Measurements from ENCODE around the gene SRSF6.
"Not testable (repeated sequence)": the region's sequence is repeated elsewhere in the genome, so short reads cannot be mapped to it uniquely, and the experiment has no call there.

The SRSF6 gene

DNA sequence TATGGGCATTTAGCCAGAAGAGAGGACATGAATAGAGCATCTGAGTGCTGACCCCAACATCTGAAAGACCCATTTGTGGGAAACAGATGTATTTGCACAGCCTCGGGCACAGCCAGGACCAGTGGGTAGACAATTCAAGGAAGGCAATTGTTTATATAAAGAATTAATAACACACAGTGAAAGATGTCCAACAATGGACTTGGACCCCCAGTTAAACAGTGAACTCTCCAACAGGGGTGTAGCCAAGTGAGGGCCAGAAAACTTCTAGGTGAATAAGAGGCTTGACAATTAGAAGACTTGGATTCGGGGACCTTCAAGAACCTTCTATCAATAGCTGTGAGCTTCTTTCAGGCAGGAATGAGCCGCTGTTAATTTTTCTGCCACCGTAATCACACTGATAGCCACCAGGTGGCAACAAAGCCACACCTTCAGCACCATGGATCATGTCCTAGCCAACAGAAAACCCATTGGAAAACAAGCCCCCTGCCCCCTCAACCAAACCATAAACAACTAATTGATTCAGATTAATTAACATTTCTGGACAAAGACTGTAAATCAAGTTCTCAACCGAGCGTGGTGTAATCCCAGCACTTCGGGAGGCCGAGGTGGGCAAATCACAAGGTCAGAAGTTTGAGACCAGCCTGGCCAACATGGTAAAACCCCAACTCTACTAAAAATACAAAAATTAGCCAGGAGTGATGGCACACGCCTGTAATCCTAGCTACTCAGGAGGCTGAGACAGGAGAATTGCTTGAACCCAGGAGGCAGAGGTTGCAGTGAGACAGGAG, 8.8 kb upstream of the SRSF6 start:
- DNase-seq = peak; percentile 22

DNA sequence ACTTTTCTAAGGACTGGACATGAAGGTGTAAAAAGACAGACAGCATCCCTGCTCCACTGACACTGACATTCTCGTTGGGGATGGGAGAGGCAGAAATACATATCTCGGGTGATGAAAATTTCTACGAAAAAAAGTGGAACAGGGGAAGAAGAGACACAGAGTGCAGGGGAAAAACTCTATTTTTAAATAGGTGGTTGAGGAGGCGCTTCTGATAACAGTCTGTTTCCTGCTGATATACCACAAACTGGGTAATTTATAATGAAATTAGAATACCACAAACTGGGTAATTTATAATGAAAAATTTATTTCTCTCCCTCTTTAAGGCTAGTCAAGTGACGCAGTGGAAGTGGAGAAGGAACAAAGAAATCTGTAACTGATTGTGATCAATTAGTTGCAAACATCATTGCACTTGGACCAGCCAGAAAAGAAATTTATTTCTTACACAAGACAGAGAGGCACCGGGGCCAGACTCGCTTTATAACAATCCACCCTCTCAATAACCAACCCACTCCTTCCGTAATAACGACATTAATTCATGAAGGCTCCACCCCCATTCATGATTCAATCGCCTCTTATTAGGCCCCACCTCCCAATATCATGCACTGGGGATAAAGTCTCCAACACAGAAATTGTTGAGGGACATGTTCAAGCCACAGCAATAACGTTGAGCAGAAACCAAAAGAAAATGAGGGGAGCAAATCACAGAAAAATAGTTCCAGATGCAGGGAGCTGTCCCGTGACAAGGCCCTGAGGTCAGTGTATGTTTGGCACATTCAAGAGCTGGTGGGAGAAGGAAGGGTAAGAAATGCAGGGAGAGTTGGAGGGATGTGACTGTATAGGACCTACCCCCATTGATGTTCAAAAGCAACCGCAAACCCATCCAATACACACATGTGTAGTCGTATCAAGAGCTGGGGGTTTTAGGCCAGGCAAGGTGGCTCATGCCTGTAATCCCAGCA, 6.6 kb upstream of the SRSF6 start:
- DNase-seq = no peak

DNA sequence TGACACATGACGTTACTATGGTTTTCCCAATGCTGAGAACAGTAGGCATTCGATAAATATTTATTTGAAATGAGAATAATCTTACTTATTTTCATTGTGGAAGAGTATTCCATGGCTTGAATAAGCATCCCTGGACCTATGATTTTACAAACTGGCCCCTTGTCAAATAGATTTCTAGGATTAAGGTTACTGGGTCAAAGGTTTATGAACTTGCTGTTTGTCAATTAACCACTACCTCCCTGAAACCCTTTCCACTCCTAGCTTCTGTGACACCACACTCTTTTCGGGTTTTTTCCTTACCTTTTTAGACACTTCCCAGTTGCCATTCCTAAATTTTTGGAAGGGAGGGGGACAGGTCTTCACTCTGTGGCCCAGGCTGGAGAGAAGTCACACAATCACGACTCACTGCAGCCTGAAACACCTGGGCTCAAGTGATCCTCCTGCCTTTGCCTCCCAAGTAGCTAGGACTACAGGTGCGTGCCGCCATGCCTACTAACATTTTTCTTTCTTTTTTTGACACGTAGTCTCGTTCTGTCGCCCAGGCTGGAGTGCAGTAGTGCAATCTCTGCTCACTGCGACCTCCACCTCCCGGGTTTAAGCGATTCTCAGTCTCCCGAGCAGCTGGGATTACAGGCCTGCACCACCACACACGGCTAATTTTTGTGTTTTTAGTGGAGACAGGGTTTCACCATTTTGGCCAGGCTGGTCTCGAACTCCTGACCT, 5.1 kb upstream of the SRSF6 start:
- no peak for DNase-seq

DNA sequence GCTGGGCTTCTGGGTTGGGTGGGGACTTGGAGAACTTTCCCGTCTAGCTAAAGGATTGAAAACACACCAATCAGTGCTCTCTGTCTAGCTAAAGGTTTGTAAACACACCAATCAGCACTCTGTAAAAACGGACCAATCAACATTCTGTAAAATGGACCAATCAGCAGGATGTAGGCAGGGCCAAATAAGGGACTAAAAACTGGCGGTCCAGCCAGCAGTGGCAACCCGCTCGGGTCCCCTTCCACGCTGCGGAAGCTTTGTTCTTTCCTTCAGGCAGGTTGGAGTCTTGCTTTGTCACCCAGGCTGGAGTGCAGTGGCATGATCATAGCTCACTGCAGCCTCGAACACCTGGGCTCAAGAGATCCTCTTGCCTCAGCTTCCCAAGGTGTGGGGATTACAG, 1.4 kb upstream of the SRSF6 start:
- not testable (repeated sequence) for DNase-seq

DNA sequence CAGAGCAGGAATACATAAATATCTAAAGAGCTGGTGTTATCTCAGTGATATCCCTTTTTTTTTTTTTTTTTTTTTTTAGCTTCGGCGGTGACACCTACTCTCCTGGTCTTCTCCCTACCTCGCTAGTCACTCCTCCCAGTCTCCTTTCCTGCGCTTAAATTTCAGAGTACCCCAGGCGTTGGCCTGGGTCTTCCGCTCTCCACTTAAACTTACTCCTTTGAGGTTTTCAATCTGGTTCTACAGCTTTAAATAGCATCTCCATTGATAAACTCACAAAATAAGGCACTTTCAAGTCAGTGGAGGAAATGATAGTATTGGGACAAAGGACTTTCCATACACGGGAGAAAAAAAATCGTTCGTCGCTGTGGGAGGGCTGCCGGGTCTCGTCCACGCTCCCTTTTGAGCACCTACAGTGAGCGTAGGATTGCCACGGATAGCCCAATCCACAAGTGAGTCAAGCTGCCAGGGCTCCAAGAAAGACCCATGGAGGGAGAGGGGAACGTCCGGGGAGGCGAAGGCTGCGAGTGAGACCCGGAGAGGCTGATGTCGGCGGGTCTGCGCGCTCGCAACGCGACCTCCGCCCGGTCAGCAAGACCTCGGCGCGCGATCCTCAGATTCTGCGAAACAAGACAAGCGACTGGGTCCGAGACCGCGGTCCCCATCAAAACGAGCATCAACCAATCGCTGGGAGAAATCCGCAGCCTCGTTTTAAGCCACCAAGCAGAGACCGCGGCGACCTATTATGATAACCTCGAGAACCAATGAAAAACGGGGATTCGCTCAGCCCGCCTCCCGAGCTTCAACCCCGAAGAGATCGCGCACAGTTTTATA, 672 bp upstream of the SRSF6 start:
- DNase-seq = peak; percentile 92

DNA sequence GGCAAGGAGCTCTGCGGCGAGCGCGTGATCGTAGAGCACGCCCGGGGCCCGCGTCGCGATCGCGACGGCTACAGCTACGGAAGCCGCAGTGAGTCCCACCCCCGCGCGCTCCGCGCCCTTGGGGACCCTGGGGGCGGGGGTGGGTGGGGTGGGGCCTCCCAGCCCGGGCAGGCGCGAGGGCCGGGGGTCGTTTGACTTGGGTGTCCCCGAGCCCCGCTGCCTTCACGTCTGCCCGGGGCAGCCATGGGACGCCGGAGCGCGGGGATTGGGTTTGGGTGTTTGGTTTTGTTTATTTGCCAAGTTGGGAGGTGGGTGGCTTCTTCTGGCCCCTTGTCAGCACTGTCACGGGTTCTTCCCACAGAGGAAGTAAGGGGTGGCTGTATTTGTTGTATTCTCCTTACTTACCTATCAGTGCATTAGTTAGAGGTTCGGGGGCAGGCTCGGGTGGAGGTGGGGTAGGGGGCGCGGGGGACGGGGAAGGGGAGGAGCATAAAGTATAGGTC, 777 bp downstream of the SRSF6 start:
- DNase-seq = no peak

DNA sequence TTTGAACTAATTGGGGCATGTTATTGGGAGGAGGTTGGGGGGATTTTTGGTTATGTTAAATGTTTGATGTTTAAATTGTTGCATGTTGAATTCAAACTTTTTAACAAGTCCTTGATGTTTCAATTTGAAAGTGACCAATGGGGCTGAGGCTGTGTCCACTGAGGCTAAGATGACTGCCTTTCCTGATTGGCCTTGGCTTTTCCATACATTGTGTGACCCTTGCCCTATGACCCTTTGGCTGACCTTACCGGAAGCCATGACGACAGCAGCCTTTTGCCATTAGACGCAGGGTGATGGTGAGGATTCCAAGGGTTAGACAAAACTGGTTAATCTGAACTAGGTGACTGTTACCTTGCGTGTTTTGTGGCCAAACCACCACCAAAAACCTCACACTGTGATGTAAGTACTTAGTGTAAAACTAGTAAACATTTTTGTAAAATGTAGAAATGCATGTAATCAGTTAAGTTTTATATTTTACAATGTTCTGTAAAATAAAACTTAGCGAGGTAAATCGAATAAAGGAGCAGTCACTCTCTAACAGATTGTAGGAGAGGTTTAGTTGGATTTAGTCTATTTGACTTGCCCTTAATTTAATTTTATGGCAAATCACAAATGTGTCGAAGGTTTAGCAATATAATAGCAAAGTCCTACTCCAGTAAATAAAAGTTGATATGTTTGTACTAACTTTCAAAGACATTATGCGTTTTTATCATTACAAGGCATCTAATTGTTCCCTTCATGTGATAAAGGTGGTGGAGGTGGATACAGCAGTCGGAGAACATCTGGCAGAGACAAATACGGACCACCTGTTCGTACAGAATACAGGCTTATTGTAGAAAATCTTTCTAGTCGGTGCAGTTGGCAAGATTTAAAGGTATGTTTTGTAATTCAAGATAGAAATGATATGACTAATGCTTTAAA, 1.6 kb downstream of the SRSF6 start:
- DNase-seq = peak; percentile 21

DNA sequence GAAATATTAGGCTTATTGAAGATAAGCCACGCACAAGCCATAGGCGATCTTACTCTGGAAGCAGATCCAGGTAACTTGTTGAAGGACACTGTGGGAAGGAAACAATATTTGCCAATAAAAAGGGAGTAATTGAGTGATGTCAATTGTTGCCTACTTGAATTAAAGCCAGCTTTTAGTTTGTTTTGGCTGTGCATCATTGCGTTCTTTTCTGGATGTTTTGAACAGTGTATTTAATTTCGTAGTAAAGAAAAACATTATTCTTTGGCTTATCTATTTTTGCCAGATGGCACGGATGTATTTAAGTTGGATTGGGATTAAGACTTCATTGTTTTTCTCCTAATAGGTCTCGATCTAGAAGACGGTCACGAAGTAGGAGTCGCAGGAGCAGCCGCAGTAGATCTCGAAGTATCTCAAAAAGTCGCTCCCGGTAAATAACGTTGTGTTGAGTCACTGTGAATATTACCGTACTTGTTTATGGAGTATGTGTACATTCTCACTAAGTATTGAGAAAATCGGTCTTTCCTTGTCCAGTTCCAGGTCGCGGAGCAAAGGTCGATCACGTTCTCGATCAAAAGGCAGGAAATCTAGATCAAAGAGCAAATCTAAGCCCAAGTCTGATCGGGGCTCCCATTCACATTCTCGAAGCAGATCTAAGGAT, 2.6 kb downstream of the SRSF6 start:
- no peak for DNase-seq

DNA sequence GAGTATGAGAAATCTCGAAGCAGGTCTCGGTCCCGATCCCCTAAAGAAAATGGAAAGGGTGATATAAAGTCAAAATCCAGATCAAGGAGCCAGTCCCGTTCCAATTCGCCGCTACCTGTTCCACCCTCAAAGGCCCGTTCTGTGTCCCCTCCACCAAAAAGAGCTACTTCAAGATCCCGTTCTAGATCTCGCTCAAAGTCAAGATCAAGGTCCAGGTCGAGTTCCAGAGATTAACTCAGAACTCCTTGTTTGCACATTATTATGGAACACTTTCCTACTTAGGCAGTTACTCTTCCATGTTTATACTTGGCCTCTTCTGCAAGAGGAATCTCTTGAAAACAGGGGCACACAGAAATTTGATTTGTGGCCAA, 3.1 kb downstream of the SRSF6 start:
- no peak for DNase-seq

DNA sequence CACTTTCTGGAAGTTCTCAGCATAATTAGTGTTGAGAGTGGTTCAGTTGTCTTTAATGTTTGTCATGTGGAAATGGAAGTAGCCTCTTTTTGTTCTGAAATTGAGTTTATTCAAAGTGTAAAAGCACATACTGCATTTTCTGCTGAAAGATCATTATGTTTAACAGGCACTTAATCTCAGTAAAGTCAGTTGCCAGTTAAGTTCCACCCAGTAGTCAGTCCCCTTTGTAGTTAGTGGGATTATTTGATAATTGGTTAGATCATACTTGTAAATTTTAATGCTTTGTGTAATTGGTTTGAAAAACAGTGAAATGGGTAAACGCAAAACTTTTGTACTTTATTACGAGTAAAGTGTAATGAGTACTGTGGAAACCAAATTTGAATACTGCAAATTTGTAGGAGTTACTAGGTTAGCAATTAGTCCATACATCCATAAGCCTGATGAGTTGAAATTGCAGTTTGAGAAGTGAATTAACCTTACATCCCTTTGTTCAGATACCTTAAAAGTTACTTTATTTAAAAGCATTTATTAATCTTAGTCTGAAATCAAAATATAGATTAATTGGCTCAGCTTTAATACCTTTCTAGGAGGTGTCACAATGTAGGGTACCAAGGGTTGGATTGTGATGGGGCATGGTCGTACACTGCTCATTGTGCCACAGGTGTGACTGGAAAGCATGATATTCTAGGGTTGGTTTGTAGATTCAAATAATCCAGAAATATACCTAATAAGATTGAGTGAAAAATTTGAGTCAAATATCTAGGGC, 4.4 kb downstream of the SRSF6 start:
- no peak for DNase-seq

DNA sequence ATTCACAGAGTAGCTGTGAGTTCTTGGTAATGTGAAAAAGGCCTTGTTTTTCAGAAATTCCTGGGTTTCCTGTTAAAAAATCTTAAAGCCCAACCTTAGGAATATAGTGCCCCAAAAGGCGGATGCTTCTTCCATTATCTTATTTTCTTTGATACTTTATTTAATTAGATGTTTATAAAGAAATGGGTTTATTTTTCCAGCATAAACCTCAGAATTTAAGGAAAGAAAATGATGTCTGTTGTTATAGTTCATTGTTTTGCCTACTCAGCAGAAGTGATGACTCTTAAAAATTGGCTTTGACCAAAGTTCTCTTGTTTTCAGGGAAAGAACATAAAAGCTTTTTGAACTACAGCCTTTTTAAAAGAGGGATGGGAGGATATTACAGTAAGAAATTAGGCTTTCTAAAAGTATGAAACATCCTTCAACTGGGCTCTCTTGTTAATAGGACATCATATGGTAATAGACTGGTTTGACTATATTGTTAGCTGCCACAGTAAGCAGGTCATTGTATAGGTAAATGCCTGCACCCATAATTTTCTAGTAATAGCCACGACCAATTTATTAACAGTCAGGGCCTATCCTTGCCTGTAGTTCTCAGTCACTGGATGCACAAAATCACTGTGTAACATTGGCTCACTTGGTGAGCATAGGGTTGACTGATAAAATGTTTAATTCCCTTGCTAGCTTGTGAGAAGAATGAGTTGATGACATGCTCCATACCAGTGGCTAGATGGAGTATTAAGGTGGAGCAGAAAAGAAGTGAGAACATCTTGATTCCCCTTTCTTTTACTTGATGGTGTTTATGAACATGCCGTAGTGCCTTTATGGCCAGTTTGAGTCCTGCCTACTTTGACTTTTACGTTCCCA, 5.2 kb downstream of the SRSF6 start:
- DNase-seq = no peak

DNA sequence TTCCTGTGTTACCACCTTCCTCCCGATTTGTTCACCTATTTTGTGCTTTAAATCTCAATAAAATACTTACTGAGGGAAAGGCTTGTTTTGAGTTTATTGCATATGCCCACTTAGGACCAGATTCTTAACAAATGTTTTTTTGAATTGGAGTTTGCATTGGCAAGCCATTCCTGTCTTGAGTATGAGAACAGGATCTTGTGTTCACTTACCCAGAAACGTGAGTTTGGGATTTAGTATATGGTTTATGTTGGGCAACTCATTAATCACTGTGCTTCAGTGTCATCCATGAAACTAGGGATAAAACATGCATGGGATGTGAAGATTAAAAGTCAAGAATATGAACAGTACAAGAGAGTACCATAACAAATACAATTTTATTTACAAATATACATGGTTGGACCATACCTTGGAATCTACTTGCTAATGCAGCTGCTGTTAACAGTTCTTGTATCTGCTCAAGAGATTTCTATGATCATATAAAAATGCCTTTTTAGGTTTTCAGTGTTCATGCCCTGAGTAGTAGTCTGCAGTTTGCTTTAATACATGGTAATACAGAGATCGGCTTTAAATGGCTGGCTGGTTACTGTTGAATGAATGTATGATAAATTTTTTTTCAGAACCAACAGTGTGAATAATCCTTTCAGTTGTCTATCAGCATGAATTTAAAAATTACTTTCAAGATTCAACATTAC, 6.0 kb downstream of the SRSF6 start:
- DNase-seq = no peak

DNA sequence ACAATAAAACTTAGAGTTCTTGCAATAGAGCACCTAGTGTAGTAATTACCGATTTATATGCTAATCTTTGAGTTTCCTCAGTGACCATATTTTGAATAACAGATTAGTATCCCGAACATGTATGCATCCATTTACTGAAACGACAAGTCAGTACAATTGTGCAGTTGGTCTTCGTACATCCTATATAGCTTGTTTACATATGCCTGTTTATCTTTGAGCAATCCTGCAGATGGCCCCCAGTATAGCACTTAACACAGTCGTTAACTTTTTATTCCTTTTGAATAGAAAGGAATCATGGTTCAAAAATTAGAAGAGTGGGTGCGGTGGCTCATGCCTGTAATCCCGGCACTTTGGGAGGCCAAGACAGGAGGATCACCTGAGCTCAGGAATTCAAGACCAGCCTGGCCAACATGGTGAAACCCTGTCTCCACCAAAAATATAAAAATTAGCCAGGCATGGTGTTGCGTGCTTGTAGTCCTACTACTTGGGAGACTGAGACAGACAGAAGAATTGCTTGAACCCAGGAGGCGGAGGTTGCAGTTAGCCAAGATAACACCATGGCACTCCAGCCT, 6.6 kb downstream of the SRSF6 start:
- no peak for DNase-seq

DNA sequence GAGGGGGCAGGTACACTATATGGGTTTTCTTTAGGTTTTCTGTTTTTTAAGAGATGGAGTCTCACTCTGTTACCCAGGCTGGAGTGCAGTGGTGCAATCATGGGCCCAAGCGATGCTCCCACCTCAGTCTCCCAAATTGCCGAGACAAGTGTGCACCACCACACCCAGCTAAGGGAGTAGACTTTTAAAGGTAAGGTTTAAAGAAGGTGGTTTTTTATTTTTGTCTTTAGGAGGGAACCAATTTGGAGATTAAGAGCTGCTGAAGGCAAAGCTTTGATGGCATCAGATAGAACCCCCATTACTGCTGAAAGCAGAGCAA, 7.9 kb downstream of the SRSF6 start:
- DNase-seq = no peak

DNA sequence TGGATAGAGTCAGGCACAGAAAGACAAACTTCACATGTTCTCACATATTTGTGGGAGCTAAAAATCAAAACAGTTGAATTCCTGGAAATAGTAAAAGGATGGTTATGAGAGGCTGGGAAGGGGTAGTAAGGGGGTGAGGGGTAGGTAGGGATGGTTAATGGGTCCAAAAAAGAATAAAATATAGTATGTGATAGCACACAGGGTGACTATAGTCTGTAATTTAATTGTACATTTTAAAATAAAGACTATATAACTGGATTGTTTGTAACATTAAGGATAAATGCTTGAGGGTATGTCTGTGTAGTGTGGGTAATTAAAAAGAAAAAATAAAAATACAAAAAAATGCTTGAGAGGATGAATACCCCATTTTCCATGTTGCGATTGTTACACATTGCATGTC, 9.9 kb downstream of the SRSF6 start:
- DNase-seq = no peak

DNA sequence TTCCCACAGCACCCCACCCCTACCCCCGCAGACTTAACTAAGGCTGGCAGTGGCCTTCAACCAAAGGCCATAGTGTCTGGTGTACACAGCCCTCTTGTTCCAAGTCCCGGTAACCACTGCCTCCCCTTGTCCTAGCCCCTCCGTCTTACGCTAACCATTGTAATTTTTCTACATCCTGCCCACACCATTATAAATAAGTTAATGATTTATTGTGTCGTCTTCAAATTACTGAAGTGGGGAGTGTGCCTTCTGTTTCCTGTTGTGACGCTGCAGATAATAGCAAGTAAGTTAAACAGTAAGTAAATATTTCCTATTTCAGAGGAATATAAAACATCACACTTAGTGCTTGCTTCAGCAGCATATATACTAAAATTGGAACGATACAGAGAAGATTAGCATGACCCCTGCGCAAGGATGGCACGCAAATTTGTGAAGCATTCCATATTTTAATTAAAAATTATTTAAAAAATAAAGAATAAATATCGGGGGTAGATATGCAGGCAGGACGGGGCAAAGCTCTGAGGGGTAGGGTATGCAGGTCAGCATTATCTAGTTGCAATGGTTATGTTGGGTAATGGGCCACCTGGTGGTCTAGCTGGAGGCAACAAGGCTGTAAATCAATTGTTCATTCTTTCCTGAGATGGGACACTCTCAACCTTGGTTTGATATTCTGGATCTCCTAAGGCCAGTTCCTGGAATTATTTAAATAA, 15.1 kb downstream of the SRSF6 start:
- no peak for DNase-seq

DNA sequence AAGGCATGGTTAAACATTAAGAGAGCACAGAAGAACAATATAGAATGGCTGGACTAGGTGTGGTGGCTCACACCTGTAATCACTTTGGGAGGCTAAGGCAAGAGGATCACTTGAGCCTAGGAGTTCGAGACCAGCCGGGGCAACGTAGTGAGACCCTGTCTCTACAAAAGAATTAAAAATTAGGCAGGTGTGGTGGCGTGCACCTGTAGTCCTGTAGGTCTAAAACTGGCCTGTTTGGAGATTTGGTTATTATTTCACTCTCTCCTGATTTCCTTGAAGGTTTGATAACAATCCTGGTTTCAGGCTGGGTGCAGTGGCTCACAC, 15.6 kb downstream of the SRSF6 start:
- no peak for DNase-seq

Data from fibroblast of skin of right biceps (primary cell).